AG04449 (cell line): ENCODE results near the gene CABLES1.

Source experiments
- CTCF ChIA-PET: fragments of 350-600 bp; formaldehyde crosslinking; extraction: SDS; loops from one replicate; lab custom pipeline; 2021; ENCODE audit warnings: antibody characterized with exemption; lab: Yijun Ruan, JAX
- POLR2A ChIA-PET: fragments of 400-600, 350-600 bp; formaldehyde crosslinking; extraction: SDS; loops from one replicate; lab custom pipeline; 2020; ENCODE audit warnings: antibody characterized with exemption, inconsistent platforms; lab: Yijun Ruan, JAX
- DNase-seq: peaks from one replicate; pipeline ENCODE4 v3.0.0-alpha.2; 2010; ENCODE audit warnings: low read depth, low spot score
- H3K4me3 ChIP-seq: 2 replicates; pipeline ENCODE4 v1.5.1; 2011; ENCODE audit warnings: low read depth, mild to moderate bottlenecking, control low read depth, low read length
- CTCF ChIP-seq: IDR thresholded peaks from one replicate; pipeline ENCODE4 v1.5.1; 2011; ENCODE audit warnings: mild to moderate bottlenecking, moderate library complexity, low read length, control low read depth, inconsistent platforms; ENCODE audit not compliant: insufficient read depth; ENCODE audit errors: missing control alignments

CABLES1 gene

GRCh38 chr18:23217781-23218180 lies 82.5 kb downstream of the CABLES1 start:
- ChIA-PET POLR2A (no interaction called here), CTCF (no interaction called here)
- H3K4me3 ChIP-seq, result no peak overlapping the region
- TF ChIP-seq CTCF, result no peak
- no peak for DNase-seq

- DNase-seq, result no peak
- ChIA-PET POLR2A (no interaction called here), CTCF (interaction anchor here (0.9 kb wide), 1 partner anchor 13 kb away, joined by 3 read pairs; no protein-coding TSS in a partner anchor)
- TF ChIP-seq CTCF, result no peak
- H3K4me3 ChIP-seq, result no peak overlapping the region
Measured at GRCh38 chr18:23220355-23220754, 85.1 kb downstream of the CABLES1 start.

GRCh38 chr18:23223641-23224040 lies 88.4 kb downstream of the CABLES1 start:
- ChIA-PET POLR2A (no interaction called here), CTCF (interaction anchor here (1.3 to 3.0 kb wide), 2 partner anchors 92 to 156 kb away, joined by 3 to 12 read pairs; no protein-coding TSS in a partner anchor)
- TF ChIP-seq CTCF, result no peak

GRCh38 chr18:23225503-23225902 lies 90.2 kb downstream of the CABLES1 start:
- H3K4me3 ChIP-seq, result no peak overlapping the region
- no peak for TF ChIP-seq CTCF
- ChIA-PET POLR2A (interaction anchor here (0.9 to 1.5 kb wide), 2 partner anchors 13 to 90 kb away, joined by 4 read pairs; no protein-coding TSS in a partner anchor), CTCF (interaction anchor here (0.7 to 3.0 kb wide), 9 partner anchors 10 to 194 kb away, joined by 3 to 12 read pairs (median 3); no protein-coding TSS in a partner anchor)
- peak; percentile 89 for DNase-seq

More at GRCh38 chr18:23223641-23224040, 88.4 kb downstream of the CABLES1 start:
- no peak for DNase-seq
- H3K4me3 ChIP-seq, result no peak overlapping the region

- TF ChIP-seq CTCF, result no peak
- DNase-seq, result no peak
- CTCF ChIA-PET, result interaction anchor here (1.0 to 3.0 kb wide), 5 partner anchors 11 to 153 kb away, joined by 3 to 12 read pairs (median 3); no protein-coding TSS in a partner anchor
- H3K4me3 ChIP-seq, result no peak overlapping the region
- POLR2A ChIA-PET, result interaction anchor here (1.5 kb wide), 1 partner anchor 91 kb away, joined by 4 read pairs; no protein-coding TSS in a partner anchor
Measured at GRCh38 chr18:23226391-23226790, 91.1 kb downstream of the CABLES1 start.

- CTCF ChIA-PET, result interaction anchor here (0.6 to 2.3 kb wide), 6 partner anchors 10 to 153 kb away, joined by 3 to 6 read pairs (median 4); no protein-coding TSS in a partner anchor
- H3K4me3 ChIP-seq, result no peak overlapping the region
- no peak for DNase-seq
- TF ChIP-seq CTCF, result no peak
- POLR2A ChIA-PET, result no interaction called here
Measured at GRCh38 chr18:23226930-23227725, 91.8 kb downstream of the CABLES1 start.
